K562 (cell line): ENCODE results near the gene MKLN1. TPM values are rescaled to one million over a fixed set of nuclear protein-coding genes. Genes with fewer than 3 reads are reported as not detected.

Experiments used
- SAP30 ChIP-seq: fragments of 200-600 bp; sonication (generic); IDR thresholded peaks from 2 replicates; pipeline ENCODE4 v1.6.1; 2012; ENCODE audit warnings: borderline replicate concordance, low read depth, mild to moderate bottlenecking, moderate library complexity, low read length, control low read depth, inconsistent platforms; ENCODE audit not compliant: insufficient read depth, poor library complexity, severe bottlenecking
- SIRT6 ChIP-seq: IDR thresholded peaks from one replicate; pipeline ENCODE4 v1.6.1; 2012; ENCODE audit warnings: low read depth, mild to moderate bottlenecking, control low read depth, inconsistent platforms, low read length, moderate library complexity
- ZFPM2 ChIP-seq: fragments of 250-450 bp; sonication (Bioruptor Pico); IDR thresholded peaks from 2 replicates; pipeline ENCODE4 v1.5.1; 2022; ENCODE audit warnings: mild to moderate bottlenecking
- polyA plus RNA-seq, 8 experiments: library from polyadenylated mRNA; depleted of rRNA in 4 of 8; stranded (reverse) in 5 of 8; unstranded in 3 of 8; fragments of >200 nt; fragmentation: Nextera tagmentation in 2 of 8; fragmentation: Illumina TruSeq in 1 of 8; extraction: Ambion mirVana in 2 of 8; extraction: Trizol in 1 of 8; gene quantifications; 2 replicates each; pipeline versions ENCODE4 v1.2.1 to v1.2.3, GENCODE V29; 2011 to 2014; ENCODE audit warnings: inconsistent platforms in 1 of 8, missing spikeins in 1 of 8
- total RNA-seq, 7 experiments: library from RNA; depleted of rRNA in 6 of 7; stranded (reverse); fragments of >200 nt in 6 of 7; fragmentation: Illumina TruSeq in 2 of 7; extraction: Trizol in 2 of 7; gene quantifications; 2 replicates each; pipeline versions ENCODE4 v1.2.1 to v1.2.3, GENCODE V29; 2011 to 2021; ENCODE audit warnings: low replicate concordance in 1 of 7
- TF ChIP-seq, protein P1 (sequence below): fragments of 250-450 bp; sonication (Bioruptor Pico); IDR thresholded peaks from 2 replicates; pipeline ENCODE4 v1.4.0; 2020
- TF ChIP-seq, protein P2 (sequence below): fragments of 250-450 bp; sonication (Bioruptor Pico); IDR thresholded peaks from 2 replicates; pipeline ENCODE4 v1.5.0; 2022; ENCODE audit warnings: mild to moderate bottlenecking
- TF ChIP-seq, protein P3 (sequence below), 2 experiments: fragments of 450-650 bp; conservative IDR thresholded peaks; 2 replicates each; pipeline ENCODE4 v1.6.1; 2017; ENCODE audit warnings: mild to moderate bottlenecking in 2 of 2, moderate library complexity in 2 of 2
- TF ChIP-seq, protein P4 (sequence below), 2 experiments: fragments of 450-650 bp in 1 of 2; sonication (generic) in 1 of 2; formaldehyde crosslinking in 1 of 2; IDR thresholded peaks; 2 replicates each; pipeline versions ENCODE4 v1.7.1 to v1.9.0; 2016 to 2022; ENCODE audit warnings: inconsistent platforms in 1 of 2, mild to moderate bottlenecking in 1 of 2, missing genetic modification reagents in 1 of 2

Gene MKLN1
- total and polyA plus RNA-seq, 9 of the 15 experiments (the other 6 are each of a cell fraction or from before 2014, with no cell fraction given): 18.6 to 80.4 (median 56.0) TPM

DNA sequence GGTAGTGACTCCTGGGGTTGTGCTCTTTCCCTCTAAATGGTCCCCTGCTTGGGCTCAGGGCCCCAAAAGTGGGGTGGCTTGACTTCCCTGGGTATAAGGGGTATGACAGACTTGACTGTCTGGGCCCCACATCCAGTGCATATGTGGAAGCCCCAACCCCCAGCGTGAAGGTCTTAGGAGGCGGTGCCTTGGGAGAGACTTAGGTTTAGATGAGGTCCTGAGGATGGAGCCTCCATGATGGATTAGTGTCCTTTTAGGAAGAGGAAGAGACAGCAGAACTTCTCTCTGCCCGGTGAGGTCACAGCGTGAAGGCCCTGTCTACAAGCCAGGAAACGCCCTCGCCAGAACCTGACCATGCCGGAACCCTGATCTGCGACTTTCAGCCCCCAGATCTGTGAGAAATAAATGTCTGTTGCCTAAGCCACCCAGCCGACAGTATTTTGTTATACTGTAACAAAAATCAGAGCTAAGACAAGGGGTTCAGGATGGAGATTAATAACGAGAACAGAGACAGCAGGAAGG, 205.0 kb downstream of the MKLN1 start (continued):
- TF ChIP-seq, protein P1, sequence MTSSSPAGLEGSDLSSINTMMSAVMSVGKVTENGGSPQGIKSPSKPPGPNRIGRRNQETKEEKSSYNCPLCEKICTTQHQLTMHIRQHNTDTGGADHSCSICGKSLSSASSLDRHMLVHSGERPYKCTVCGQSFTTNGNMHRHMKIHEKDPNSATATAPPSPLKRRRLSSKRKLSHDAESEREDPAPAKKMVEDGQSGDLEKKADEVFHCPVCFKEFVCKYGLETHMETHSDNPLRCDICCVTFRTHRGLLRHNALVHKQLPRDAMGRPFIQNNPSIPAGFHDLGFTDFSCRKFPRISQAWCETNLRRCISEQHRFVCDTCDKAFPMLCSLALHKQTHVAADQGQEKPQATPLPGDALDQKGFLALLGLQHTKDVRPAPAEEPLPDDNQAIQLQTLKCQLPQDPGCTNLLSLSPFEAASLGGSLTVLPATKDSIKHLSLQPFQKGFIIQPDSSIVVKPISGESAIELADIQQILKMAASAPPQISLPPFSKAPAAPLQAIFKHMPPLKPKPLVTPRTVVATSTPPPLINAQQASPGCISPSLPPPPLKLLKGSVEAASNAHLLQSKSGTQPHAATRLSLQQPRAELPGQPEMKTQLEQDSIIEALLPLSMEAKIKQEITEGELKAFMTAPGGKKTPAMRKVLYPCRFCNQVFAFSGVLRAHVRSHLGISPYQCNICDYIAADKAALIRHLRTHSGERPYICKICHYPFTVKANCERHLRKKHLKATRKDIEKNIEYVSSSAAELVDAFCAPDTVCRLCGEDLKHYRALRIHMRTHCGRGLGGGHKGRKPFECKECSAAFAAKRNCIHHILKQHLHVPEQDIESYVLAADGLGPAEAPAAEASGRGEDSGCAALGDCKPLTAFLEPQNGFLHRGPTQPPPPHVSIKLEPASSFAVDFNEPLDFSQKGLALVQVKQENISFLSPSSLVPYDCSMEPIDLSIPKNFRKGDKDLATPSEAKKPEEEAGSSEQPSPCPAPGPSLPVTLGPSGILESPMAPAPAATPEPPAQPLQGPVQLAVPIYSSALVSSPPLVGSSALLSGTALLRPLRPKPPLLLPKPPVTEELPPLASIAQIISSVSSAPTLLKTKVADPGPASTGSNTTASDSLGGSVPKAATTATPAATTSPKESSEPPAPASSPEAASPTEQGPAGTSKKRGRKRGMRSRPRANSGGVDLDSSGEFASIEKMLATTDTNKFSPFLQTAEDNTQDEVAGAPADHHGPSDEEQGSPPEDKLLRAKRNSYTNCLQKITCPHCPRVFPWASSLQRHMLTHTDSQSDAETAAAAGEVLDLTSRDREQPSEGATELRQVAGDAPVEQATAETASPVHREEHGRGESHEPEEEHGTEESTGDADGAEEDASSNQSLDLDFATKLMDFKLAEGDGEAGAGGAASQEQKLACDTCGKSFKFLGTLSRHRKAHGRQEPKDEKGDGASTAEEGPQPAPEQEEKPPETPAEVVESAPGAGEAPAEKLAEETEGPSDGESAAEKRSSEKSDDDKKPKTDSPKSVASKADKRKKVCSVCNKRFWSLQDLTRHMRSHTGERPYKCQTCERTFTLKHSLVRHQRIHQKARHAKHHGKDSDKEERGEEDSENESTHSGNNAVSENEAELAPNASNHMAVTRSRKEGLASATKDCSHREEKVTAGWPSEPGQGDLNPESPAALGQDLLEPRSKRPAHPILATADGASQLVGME (CRISPR knock-in tag): no peak
- no peak for TF ChIP-seq SAP30
- TF ChIP-seq, protein P2, sequence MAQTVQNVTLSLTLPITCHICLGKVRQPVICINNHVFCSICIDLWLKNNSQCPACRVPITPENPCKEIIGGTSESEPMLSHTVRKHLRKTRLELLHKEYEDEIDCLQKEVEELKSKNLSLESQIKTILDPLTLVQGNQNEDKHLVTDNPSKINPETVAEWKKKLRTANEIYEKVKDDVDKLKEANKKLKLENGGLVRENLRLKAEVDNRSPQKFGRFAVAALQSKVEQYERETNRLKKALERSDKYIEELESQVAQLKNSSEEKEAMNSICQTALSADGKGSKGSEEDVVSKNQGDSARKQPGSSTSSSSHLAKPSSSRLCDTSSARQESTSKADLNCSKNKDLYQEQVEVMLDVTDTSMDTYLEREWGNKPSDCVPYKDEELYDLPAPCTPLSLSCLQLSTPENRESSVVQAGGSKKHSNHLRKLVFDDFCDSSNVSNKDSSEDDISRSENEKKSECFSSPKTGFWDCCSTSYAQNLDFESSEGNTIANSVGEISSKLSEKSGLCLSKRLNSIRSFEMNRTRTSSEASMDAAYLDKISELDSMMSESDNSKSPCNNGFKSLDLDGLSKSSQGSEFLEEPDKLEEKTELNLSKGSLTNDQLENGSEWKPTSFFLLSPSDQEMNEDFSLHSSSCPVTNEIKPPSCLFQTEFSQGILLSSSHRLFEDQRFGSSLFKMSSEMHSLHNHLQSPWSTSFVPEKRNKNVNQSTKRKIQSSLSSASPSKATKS (CRISPR knock-in tag): no peak
- TF ChIP-seq, protein P3, sequence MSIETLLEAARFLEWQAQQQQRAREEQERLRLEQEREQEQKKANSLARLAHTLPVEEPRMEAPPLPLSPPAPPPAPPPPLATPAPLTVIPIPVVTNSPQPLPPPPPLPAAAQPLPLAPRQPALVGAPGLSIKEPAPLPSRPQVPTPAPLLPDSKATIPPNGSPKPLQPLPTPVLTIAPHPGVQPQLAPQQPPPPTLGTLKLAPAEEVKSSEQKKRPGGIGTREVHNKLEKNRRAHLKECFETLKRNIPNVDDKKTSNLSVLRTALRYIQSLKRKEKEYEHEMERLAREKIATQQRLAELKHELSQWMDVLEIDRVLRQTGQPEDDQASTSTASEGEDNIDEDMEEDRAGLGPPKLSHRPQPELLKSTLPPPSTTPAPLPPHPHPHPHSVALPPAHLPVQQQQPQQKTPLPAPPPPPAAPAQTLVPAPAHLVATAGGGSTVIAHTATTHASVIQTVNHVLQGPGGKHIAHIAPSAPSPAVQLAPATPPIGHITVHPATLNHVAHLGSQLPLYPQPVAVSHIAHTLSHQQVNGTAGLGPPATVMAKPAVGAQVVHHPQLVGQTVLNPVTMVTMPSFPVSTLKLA (conservative IDR thresholded peaks at IDR 0.05): no peak
- TF ChIP-seq, protein P4, sequence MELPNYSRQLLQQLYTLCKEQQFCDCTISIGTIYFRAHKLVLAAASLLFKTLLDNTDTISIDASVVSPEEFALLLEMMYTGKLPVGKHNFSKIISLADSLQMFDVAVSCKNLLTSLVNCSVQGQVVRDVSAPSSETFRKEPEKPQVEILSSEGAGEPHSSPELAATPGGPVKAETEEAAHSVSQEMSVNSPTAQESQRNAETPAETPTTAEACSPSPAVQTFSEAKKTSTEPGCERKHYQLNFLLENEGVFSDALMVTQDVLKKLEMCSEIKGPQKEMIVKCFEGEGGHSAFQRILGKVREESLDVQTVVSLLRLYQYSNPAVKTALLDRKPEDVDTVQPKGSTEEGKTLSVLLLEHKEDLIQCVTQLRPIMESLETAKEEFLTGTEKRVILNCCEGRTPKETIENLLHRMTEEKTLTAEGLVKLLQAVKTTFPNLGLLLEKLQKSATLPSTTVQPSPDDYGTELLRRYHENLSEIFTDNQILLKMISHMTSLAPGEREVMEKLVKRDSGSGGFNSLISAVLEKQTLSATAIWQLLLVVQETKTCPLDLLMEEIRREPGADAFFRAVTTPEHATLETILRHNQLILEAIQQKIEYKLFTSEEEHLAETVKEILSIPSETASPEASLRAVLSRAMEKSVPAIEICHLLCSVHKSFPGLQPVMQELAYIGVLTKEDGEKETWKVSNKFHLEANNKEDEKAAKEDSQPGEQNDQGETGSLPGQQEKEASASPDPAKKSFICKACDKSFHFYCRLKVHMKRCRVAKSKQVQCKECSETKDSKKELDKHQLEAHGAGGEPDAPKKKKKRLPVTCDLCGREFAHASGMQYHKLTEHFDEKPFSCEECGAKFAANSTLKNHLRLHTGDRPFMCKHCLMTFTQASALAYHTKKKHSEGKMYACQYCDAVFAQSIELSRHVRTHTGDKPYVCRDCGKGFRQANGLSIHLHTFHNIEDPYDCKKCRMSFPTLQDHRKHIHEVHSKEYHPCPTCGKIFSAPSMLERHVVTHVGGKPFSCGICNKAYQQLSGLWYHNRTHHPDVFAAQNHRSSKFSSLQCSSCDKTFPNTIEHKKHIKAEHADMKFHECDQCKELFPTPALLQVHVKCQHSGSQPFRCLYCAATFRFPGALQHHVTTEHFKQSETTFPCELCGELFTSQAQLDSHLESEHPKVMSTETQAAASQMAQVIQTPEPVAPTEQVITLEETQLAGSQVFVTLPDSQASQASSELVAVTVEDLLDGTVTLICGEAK (IDR thresholded peaks at IDR 0.05): no peak
- TF ChIP-seq, protein P4 (CRISPR knock-in tag; IDR thresholded peaks at IDR 0.05): no peak
- no peak for TF ChIP-seq ZFPM2 (CRISPR knock-in tag)
- TF ChIP-seq SIRT6: no peak
